MM.1S (cell line): ENCODE results near the gene FAM25C.
"Not testable (repeated sequence)": the region's sequence is repeated elsewhere in the genome, so short reads cannot be mapped to it uniquely, and the experiment has no call there.

Source experiments
- CTCF ChIP-seq: fragments of 300-600 bp; sonication (generic); IDR thresholded peaks from 2 replicates; pipeline ENCODE4 v1.5.1; 2016; ENCODE audit warnings: antibody characterized with exemption, low read length, mixed read lengths
- EZH2 ChIP-seq: fragments of 300-600 bp; sonication (generic); optimal IDR thresholded peaks from 2 replicates; pipeline ENCODE3; 2017; ENCODE audit warnings: low read depth, mild to moderate bottlenecking, antibody characterized with exemption, low read length, mixed read lengths

DNA sequence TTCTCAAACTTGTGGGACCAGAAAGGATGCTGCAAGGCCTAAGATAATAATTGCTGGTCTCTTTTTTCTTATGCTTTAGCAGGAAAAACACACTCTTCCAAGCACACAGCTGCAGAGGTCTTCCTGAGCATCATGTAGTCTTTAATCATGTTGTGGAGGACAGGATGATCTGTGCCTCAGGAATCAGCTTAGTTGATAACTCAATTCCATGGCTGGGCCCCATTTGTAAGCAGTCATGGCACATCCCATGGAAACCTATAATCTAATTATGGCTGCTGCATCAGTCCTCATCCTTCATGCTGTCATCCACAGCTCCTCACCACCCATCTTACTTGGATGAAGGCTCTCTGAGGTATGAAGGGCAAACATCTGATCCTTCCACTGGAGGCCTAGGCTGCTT, 26.5 kb downstream of the FAM25C start:
- TF ChIP-seq CTCF, EZH2: not testable (repeated sequence)
